Measurements from ENCODE around the gene GSG1. TPM values are rescaled to one million over a fixed set of nuclear protein-coding genes. Genes with fewer than 3 reads are reported as not detected.

The GSG1 gene
- total and polyA plus RNA-seq, 2 of the 8 experiments (the other 6 are each of a cell fraction or from before 2014, with no cell fraction given): 0.89 to 1.4 TPM

- no peak for TF ChIP-seq SAP30 (IDR thresholded peaks at IDR 0.05; ENCODE audit: insufficient read depth, insufficient replicate concordance, low read length)
- peak; percentile 34; the same call in 1 of the 2 replicates for TF ChIP-seq JUND (IDR thresholded peaks at IDR 0.05; ENCODE audit: low read length)
- TF ChIP-seq CEBPB (IDR thresholded peaks at IDR 0.05; ENCODE audit: low read depth, low read length): no peak
- TF ChIP-seq SIRT6 (IDR thresholded peaks at IDR 0.05; ENCODE audit: low read length): no peak
- no peak for TF ChIP-seq FOSL1 (IDR thresholded peaks at IDR 0.05; ENCODE audit: insufficient read depth, low read depth, low read length)
- TF ChIP-seq POLR2AphosphoS5 (IDR thresholded peaks at IDR 0.05; ENCODE audit: low read depth, low read length): no peak; the same call in 1 of the 2 replicates
- peak in 1 of 2 experiments; percentile 3; a peak in 1 of 4 replicates for TF ChIP-seq RAD21 (IDR thresholded peaks at IDR 0.05 in 1 of 2, conservative IDR thresholded peaks at IDR 0.05 in 1 of 2; ENCODE audit: low read depth in 2 of 2, low read length in 2 of 2)
- TF ChIP-seq CTCF (IDR thresholded peaks at IDR 0.05; ENCODE audit: control extremely low read depth in 1 of 3, insufficient read depth in 1 of 3, low read depth in 1 of 3, low read length in 3 of 3): no peak
- no peak for TF ChIP-seq NRF1 (IDR thresholded peaks at IDR 0.05; ENCODE audit: low read depth, low read length)
- no peak for TF ChIP-seq KDM5A (IDR thresholded peaks at IDR 0.05; ENCODE audit: low read length)
- no peak for TF ChIP-seq USF2 (IDR thresholded peaks at IDR 0.05; ENCODE audit: low read length)
- TF ChIP-seq YY1 (IDR thresholded peaks at IDR 0.05; ENCODE audit: low read depth, low read length): no peak
- peak; percentile 51 for TF ChIP-seq CTBP2 (IDR thresholded peaks at IDR 0.05; ENCODE audit: borderline replicate concordance, insufficient read depth, insufficient read length, low read length)
- TF ChIP-seq JUN (IDR thresholded peaks at IDR 0.05; ENCODE audit: low read depth, low read length): no peak
- TF ChIP-seq EP300 (IDR thresholded peaks at IDR 0.05; ENCODE audit: borderline replicate concordance in 1 of 2, low read depth in 2 of 2, low read length in 2 of 2): peak in 1 of 2 experiments; percentile 94; a peak in 1 of 3 replicates
- TF ChIP-seq EGR1 (IDR thresholded peaks at IDR 0.05; ENCODE audit: borderline replicate concordance, low read depth, low read length): no peak
- TF ChIP-seq TAF1 (IDR thresholded peaks at IDR 0.05; ENCODE audit: low read depth, low read length): peak; percentile 55; the same call in 1 of the 2 replicates
- no peak for TF ChIP-seq TBP (IDR thresholded peaks at IDR 0.05; ENCODE audit: low read depth, low read length)
- TF ChIP-seq KDM4A (IDR thresholded peaks at IDR 0.05; ENCODE audit: low read depth, low read length, severe bottlenecking): no peak
Measured at GRCh38 chr12:13088496-13088895, 15.0 kb downstream of the GSG1 start (continued).

Measured in H1 (cell line).